Thyroid gland (tissue), 4 donors: Measurements from ENCODE around the gene GCNT3.

ENCODE experiments used
- CTCF ChIP-seq, 6 experiments: fragments of 200-600 bp in 3 of 6; fragments of 450-650 bp in 3 of 6; sonication (generic) in 3 of 6; IDR thresholded peaks; one replicate each; pipeline ENCODE4 v1.5.1; 2016 to 2019; ENCODE audit warnings: antibody characterized with exemption in 6 of 6, mild to moderate bottlenecking in 2 of 6, inconsistent platforms in 1 of 6, moderate library complexity in 1 of 6
- POLR2A ChIP-seq, 2 donors: fragments of 450-650 bp; IDR thresholded peaks; one replicate each; pipeline ENCODE4 v1.6.1; 2017; ENCODE audit warnings: antibody characterized with exemption in 2 of 2, mild to moderate bottlenecking in 2 of 2, moderate library complexity in 1 of 2

- TF ChIP-seq CTCF (IDR thresholded peaks at IDR 0.05) (no peak), POLR2A (IDR thresholded peaks at IDR 0.05) (no peak)
These were observed 24.6 kb downstream of the GCNT3 start for GRCh38 chr15:59636184-59636583.
